ENCODE measurements around the gene ARHGAP12.
A peak's percentile ranks its signal among the peaks of the same experiment; 100 is the strongest.
"Not testable (repeated sequence)": the region's sequence is repeated elsewhere in the genome, so short reads cannot be mapped to it uniquely, and the experiment has no call there.

The ARHGAP12 gene

GRCh38 chr10:31773749-31774298 lies 154.8 kb downstream of the ARHGAP12 start:
- Histone ChIP-seq H3K4me1 (ENCODE audit: insufficient read depth, low read length) (peaks cover 18% of the 10 kb centered on the region), H3K9me3 (ENCODE audit: low read length) (peaks cover 3% of the 10 kb centered on the region), H3K36me3 (ENCODE audit: insufficient read depth, low read length) (no peaks in the 10 kb centered on the region), H2AFZ (ENCODE audit: low read depth, low read length) (peak overlapping the region; percentile 87), H3K4me3 (ENCODE audit: low read length) (no peak overlapping the region), H3K27me3 (ENCODE audit: insufficient read depth, low read length) (no peaks in the 10 kb centered on the region)

- Histone ChIP-seq H3K36me3 (ENCODE audit: insufficient read depth, low read length) (no peaks in the 10 kb centered on the region), H3K4me1 (ENCODE audit: insufficient read depth, low read length) (peaks cover 18% of the 10 kb centered on the region), H3K4me3 (ENCODE audit: low read length) (no peak overlapping the region), H3K27me3 (ENCODE audit: insufficient read depth, low read length) (no peaks in the 10 kb centered on the region), H2AFZ (ENCODE audit: low read depth, low read length) (no peak overlapping the region), H3K9me3 (ENCODE audit: low read length) (no peaks in the 10 kb centered on the region)
Measured at GRCh38 chr10:31771331-31771831, 157.2 kb downstream of the ARHGAP12 start.

DNA sequence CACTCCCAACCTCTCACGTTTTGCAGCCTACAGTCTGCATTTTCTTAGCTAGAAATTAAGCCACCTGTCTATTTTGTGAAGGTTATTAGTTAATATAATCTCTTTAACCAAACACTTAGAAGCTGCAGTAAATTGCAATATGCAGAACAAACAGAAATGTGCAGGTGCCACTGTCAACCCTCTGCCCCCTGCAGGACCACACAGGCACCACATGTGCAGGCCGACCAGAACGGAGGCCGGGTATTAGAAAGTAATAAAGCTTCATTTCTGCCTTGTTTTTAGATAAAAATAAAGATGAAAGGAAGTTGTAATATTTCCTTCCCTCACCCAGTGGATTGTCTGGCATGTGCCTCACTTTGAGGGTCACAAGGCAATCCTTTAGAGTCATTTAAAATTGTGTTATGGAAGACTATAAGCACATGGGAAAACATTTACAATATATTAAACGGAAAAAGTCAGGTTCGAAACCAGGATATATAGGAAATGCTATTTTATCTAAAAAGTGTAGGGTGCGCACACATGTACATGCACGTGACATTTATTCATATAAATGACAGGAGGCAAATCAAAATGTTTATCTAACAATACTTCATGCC lies 158.2 kb downstream of the ARHGAP12 start:
- no peak overlapping the region for H3K4me3 ChIP-seq (ENCODE audit: low read length)
- H2AFZ ChIP-seq (ENCODE audit: low read depth, low read length) = no peak overlapping the region
- H3K27me3 ChIP-seq (ENCODE audit: insufficient read depth, low read length) = no peaks in the 10 kb centered on the region
- no peaks in the 10 kb centered on the region for H3K36me3 ChIP-seq (ENCODE audit: insufficient read depth, low read length)
- H3K9me3 ChIP-seq (ENCODE audit: low read length) = no peaks in the 10 kb centered on the region
- peaks cover 18% of the 10 kb centered on the region for H3K4me1 ChIP-seq (ENCODE audit: insufficient read depth, low read length)

DNA sequence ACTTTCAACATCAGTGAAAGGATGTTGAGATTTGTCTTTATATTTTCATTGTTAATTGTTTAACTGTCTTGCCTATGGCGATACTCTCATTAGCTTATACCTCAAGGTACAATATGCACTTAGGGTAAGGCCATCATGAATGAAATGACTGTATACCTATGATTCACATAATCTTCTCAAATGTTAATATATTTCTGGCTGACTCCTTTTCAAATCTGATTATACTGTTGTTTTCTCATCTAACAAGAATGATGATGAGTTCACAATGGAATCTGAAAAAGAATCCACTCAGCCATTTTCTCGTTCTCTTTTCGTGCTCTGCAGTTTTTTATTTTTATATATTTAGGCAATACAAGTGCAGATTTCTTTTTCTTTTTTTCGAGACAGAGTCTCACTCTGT lies 159.1 kb downstream of the ARHGAP12 start:
- Histone ChIP-seq H3K9me3 (ENCODE audit: low read length) (no peaks in the 10 kb centered on the region), H3K4me3 (ENCODE audit: low read length) (no peak overlapping the region), H3K36me3 (ENCODE audit: insufficient read depth, low read length) (no peaks in the 10 kb centered on the region), H2AFZ (ENCODE audit: low read depth, low read length) (no peak overlapping the region), H3K27me3 (ENCODE audit: insufficient read depth, low read length) (no peaks in the 10 kb centered on the region), H3K4me1 (ENCODE audit: insufficient read depth, low read length) (peaks cover 9% of the 10 kb centered on the region)

DNA sequence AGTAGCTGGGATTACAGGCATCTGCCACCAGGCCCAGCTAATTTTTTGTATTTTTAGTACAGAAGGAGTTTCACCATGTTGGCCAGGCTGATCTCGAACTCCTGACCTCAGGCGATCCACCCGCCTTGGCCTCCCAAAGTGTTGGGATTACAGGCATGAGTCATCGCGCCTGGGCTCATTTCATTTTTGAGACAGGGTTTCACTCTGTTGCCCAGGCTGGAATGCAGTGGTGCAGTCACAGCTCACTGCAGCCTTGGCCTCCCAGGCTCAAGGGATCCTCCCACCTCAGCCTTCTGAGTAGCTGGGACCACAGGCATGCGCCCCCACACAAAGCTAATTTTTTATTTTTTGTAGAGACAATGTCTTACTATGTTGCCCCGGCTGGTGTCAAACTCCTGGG lies 159.7 kb downstream of the ARHGAP12 start:
- not testable (repeated sequence) for H3K4me1 ChIP-seq (ENCODE audit: insufficient read depth, low read length); H3K27me3 ChIP-seq (ENCODE audit: insufficient read depth, low read length)

GRCh38 chr10:31768467-31768866 lies 160.2 kb downstream of the ARHGAP12 start:
- Histone ChIP-seq H3K27me3 (ENCODE audit: insufficient read depth, low read length) (no peaks in the 10 kb centered on the region), H3K4me3 (ENCODE audit: low read length) (no peak overlapping the region), H3K4me1 (ENCODE audit: insufficient read depth, low read length) (no peaks in the 10 kb centered on the region), H3K9me3 (ENCODE audit: low read length) (no peaks in the 10 kb centered on the region), H2AFZ (ENCODE audit: low read depth, low read length) (no peak overlapping the region), H3K36me3 (ENCODE audit: insufficient read depth, low read length) (no peaks in the 10 kb centered on the region)

More for the DNA sequence above, 159.7 kb downstream of the ARHGAP12 start:
- H2AFZ ChIP-seq (ENCODE audit: low read depth, low read length); H3K36me3 ChIP-seq (ENCODE audit: insufficient read depth, low read length); H3K9me3 ChIP-seq (ENCODE audit: low read length); H3K4me3 ChIP-seq (ENCODE audit: low read length): not testable (repeated sequence)

DNA sequence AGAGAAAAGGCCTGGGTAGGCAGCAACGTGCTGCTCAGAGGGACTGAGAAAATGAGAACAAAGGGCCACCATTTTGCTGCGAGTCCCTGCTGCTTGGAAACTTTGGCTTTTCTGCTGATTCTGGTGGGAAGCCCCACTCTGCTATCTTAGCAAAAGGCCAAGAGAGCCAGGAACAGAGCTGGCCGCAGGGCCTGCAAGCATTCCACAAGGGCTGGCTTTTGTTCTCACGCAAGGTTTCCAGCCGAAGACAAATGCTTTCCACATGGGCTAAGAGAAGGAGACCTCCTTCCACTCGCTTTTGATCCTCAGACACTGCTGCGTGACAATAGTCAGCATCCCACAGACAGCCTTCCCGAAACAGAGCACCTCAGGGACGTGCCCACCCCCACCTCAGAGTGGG lies 163.1 kb downstream of the ARHGAP12 start:
- Histone ChIP-seq H3K4me3 (ENCODE audit: low read length) (no peak overlapping the region), H3K4me1 (ENCODE audit: insufficient read depth, low read length) (peaks cover 3% of the 10 kb centered on the region), H3K36me3 (ENCODE audit: insufficient read depth, low read length) (no peaks in the 10 kb centered on the region), H2AFZ (ENCODE audit: low read depth, low read length) (no peak overlapping the region), H3K9me3 (ENCODE audit: low read length) (no peaks in the 10 kb centered on the region), H3K27me3 (ENCODE audit: insufficient read depth, low read length) (no peaks in the 10 kb centered on the region)

DNA sequence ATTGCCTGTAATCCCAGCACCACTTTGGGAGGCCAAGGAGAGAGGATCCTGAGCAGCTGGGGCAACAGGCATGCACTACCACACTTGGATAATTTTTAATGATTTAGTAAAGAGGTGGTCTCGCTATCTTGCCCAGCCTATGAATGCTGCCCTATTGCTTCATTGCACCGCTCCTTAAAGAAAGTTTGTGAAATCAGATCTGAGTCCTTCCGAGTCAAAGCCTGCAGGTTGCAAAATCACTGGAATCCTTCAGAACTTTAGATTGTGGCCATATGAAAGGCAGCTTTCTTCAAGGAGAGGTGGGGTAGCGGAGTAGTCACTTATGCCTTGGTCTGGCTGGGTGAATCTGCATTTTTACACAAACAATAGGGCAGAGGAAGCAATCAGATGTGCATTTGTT lies 166.3 kb downstream of the ARHGAP12 start:
- H2AFZ ChIP-seq (ENCODE audit: low read depth, low read length) = no peak overlapping the region
- no peaks in the 10 kb centered on the region for H3K9me3 ChIP-seq (ENCODE audit: low read length)
- no peaks in the 10 kb centered on the region for H3K27me3 ChIP-seq (ENCODE audit: insufficient read depth, low read length)
- H3K4me1 ChIP-seq (ENCODE audit: insufficient read depth, low read length) = peaks cover 12% of the 10 kb centered on the region
- H3K36me3 ChIP-seq (ENCODE audit: insufficient read depth, low read length) = no peaks in the 10 kb centered on the region
- no peak overlapping the region for H3K4me3 ChIP-seq (ENCODE audit: low read length)

GRCh38 chr10:31761156-31761555 lies 167.5 kb downstream of the ARHGAP12 start:
- H3K36me3 ChIP-seq (ENCODE audit: insufficient read depth, low read length) = no peaks in the 10 kb centered on the region
- H3K4me1 ChIP-seq (ENCODE audit: insufficient read depth, low read length) = peaks cover 12% of the 10 kb centered on the region
- no peak overlapping the region for H2AFZ ChIP-seq (ENCODE audit: low read depth, low read length)
- no peaks in the 10 kb centered on the region for H3K27me3 ChIP-seq (ENCODE audit: insufficient read depth, low read length)
- H3K4me3 ChIP-seq (ENCODE audit: low read length) = no peak overlapping the region
- H3K9me3 ChIP-seq (ENCODE audit: low read length) = no peaks in the 10 kb centered on the region

GRCh38 chr10:31760674-31761081 lies 168.0 kb downstream of the ARHGAP12 start:
- H3K9me3 ChIP-seq (ENCODE audit: low read length) = no peaks in the 10 kb centered on the region
- H3K36me3 ChIP-seq (ENCODE audit: insufficient read depth, low read length) = no peaks in the 10 kb centered on the region
- no peaks in the 10 kb centered on the region for H3K27me3 ChIP-seq (ENCODE audit: insufficient read depth, low read length)
- peaks cover 12% of the 10 kb centered on the region for H3K4me1 ChIP-seq (ENCODE audit: insufficient read depth, low read length)
- H3K4me3 ChIP-seq (ENCODE audit: low read length) = peak overlapping the region; percentile 53
- peak overlapping the region; percentile 27 for H2AFZ ChIP-seq (ENCODE audit: low read depth, low read length)

DNA sequence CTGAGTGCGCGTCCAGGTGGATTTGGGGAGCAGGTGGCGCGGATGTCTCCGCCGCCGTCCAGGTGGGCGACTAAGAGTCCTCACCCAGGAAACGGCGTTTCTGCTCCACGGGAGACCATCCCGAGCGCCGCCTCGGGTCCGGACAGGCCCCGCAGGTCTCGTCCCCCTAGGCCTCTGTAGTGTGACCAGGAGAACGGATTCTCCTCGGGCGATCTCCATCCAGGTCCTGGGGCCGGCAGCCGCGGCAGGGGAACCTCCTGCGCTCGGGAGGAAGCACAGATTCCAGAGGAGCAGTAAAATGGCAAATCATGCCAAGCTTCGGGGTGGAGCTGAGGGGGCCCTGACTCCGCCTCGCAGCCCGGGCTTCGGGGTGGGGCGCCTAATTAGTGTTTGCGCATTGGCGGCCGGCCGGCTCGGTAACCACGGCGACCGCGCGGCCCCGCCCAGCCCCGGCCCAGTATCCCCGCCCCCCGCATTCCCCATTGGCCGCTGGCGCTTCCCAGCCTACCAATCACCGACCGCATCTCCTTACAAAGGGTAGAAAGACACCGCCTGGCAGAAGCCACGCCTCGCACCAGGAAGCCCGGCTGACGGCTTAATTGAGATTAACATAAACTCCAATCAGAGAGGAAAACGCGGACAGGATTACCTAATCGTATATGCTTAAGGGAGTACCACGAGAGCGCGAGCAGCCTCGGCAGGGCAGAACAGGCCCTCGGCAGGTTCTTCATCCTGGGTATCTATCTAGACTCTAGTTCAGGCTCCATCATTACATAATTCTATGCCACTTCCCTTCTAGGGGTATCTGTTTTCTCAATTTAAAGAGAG lies 168.6 kb downstream of the ARHGAP12 start:
- Histone ChIP-seq H2AFZ (ENCODE audit: low read depth, low read length) (peak overlapping the region; percentile 27), H3K4me3 (ENCODE audit: low read length) (peak overlapping the region; percentile 91), H3K4me1 (ENCODE audit: insufficient read depth, low read length) (peaks cover 13% of the 10 kb centered on the region), H3K9me3 (ENCODE audit: low read length) (no peaks in the 10 kb centered on the region), H3K36me3 (ENCODE audit: insufficient read depth, low read length) (no peaks in the 10 kb centered on the region), H3K27me3 (ENCODE audit: insufficient read depth, low read length) (no peaks in the 10 kb centered on the region)

GRCh38 chr10:31759124-31759798 lies 169.4 kb downstream of the ARHGAP12 start:
- H3K27me3 ChIP-seq (ENCODE audit: insufficient read depth, low read length) = no peaks in the 10 kb centered on the region

DNA sequence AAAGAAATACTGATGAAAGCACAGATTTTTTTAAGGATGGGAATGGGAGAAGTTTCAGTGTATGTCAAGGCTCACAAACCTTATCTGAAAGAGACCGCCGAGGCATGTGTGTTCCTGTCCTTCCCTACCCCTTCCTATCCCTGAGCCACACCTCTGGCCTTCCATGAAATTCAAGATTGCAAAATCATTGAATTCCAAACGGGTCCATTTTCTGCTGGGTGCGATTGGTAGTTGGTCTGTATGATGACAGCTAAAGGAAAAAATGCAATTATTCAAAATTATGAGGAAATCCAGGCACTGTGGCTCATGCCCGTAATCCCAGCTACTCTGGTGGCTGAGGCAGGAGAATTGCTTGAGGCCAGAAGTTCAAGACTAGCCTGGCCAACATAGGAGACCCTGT lies 170.1 kb downstream of the ARHGAP12 start:
- H3K4me3 ChIP-seq (ENCODE audit: low read length) = no peak overlapping the region
- H3K4me1 ChIP-seq (ENCODE audit: insufficient read depth, low read length) = peaks cover 17% of the 10 kb centered on the region
- no peaks in the 10 kb centered on the region for H3K36me3 ChIP-seq (ENCODE audit: insufficient read depth, low read length)
- H3K9me3 ChIP-seq (ENCODE audit: low read length) = no peaks in the 10 kb centered on the region
- no peaks in the 10 kb centered on the region for H3K27me3 ChIP-seq (ENCODE audit: insufficient read depth, low read length)
- H2AFZ ChIP-seq (ENCODE audit: low read depth, low read length) = no peak overlapping the region

More at GRCh38 chr10:31759124-31759798, 169.4 kb downstream of the ARHGAP12 start:
- no peaks in the 10 kb centered on the region for H3K9me3 ChIP-seq (ENCODE audit: low read length)
- no peak overlapping the region for H2AFZ ChIP-seq (ENCODE audit: low read depth, low read length)
- H3K4me1 ChIP-seq (ENCODE audit: insufficient read depth, low read length) = peaks cover 17% of the 10 kb centered on the region
- H3K36me3 ChIP-seq (ENCODE audit: insufficient read depth, low read length) = no peaks in the 10 kb centered on the region
- peak overlapping the region; percentile 91 for H3K4me3 ChIP-seq (ENCODE audit: low read length)
